ENCODE results near the gene RIPK1. TPM values are rescaled to one million over a fixed set of nuclear protein-coding genes. Genes with fewer than 3 reads are reported as not detected.
"Not testable (repeated sequence)": the region's sequence is repeated elsewhere in the genome, so short reads cannot be mapped to it uniquely, and the experiment has no call there.

RIPK1 gene
- total RNA-seq, 1 donor from 2014 or later: 17.1 TPM

- Mint-ChIP-seq H3K36me3 (ENCODE audit: low read depth) (peaks cover 2% of the 10 kb centered on the region), H3K4me1 (ENCODE audit: low read depth) (no peaks in the 10 kb centered on the region), H3K27ac (no peak overlapping the region), H3K9me3 (no peaks in the 10 kb centered on the region), H3K27me3 (ENCODE audit: insufficient read depth) (peaks cover 3% of the 10 kb centered on the region), H3K4me3 (no peak overlapping the region)
- no peak for DNase-seq (ENCODE audit: low spot score)
- intact Hi-C loops (cut with micrococcal nuclease): no loop called here
These were observed 67.5 kb downstream of the RIPK1 start for GRCh38 chr6:3135668-3136291.

- no peak for DNase-seq (ENCODE audit: low spot score)
- Mint-ChIP-seq H3K27ac (no peak overlapping the region), H3K9me3 (no peaks in the 10 kb centered on the region), H3K4me3 (no peak overlapping the region), H3K4me1 (ENCODE audit: low read depth) (no peaks in the 10 kb centered on the region), H3K36me3 (ENCODE audit: low read depth) (peaks cover 2% of the 10 kb centered on the region), H3K27me3 (ENCODE audit: insufficient read depth) (peaks cover 3% of the 10 kb centered on the region)
- intact Hi-C loops (cut with micrococcal nuclease): no loop called here
These were observed 68.2 kb downstream of the RIPK1 start for GRCh38 chr6:3136292-3137011.

- Mint-ChIP-seq H3K27me3 (ENCODE audit: insufficient read depth) (peaks cover 3% of the 10 kb centered on the region), H3K4me3 (no peak overlapping the region), H3K4me1 (ENCODE audit: low read depth) (no peaks in the 10 kb centered on the region), H3K36me3 (ENCODE audit: low read depth) (peaks cover 2% of the 10 kb centered on the region), H3K9me3 (no peaks in the 10 kb centered on the region), H3K27ac (no peak overlapping the region)
- DNase-seq (ENCODE audit: low spot score): no peak
- intact Hi-C loops (cut with micrococcal nuclease): no loop called here
These were observed 68.9 kb downstream of the RIPK1 start for GRCh38 chr6:3137057-3137777.

- H3K36me3 Mint-ChIP-seq (ENCODE audit: low read depth); H3K9me3 Mint-ChIP-seq: not testable (repeated sequence)
These were observed 69.6 kb downstream of the RIPK1 start for GRCh38 chr6:3137873-3138272.

GRCh38 chr6:3138341-3138740 lies 70.0 kb downstream of the RIPK1 start:
- no peak overlapping the region for H3K4me3 Mint-ChIP-seq
- peaks cover 2% of the 10 kb centered on the region for H3K36me3 Mint-ChIP-seq (ENCODE audit: low read depth)
- H3K27me3 Mint-ChIP-seq (ENCODE audit: insufficient read depth): peaks cover 3% of the 10 kb centered on the region
- no peak overlapping the region for H3K27ac Mint-ChIP-seq
- intact Hi-C loops (cut with micrococcal nuclease): no loop called here
- no peaks in the 10 kb centered on the region for H3K4me1 Mint-ChIP-seq (ENCODE audit: low read depth)
- no peaks in the 10 kb centered on the region for H3K9me3 Mint-ChIP-seq
- no peak for DNase-seq (ENCODE audit: low spot score)

More at GRCh38 chr6:3137873-3138272, 69.6 kb downstream of the RIPK1 start:
- H3K27me3 Mint-ChIP-seq (ENCODE audit: insufficient read depth); H3K27ac Mint-ChIP-seq; DNase-seq (ENCODE audit: low spot score); H3K4me3 Mint-ChIP-seq; H3K4me1 Mint-ChIP-seq (ENCODE audit: low read depth); intact Hi-C loops (cut with micrococcal nuclease): not testable (repeated sequence)

GRCh38 chr6:3139090-3139903 lies 71.0 kb downstream of the RIPK1 start:
- no peak for DNase-seq (ENCODE audit: low spot score)
- Mint-ChIP-seq H3K36me3 (ENCODE audit: low read depth) (peaks cover 2% of the 10 kb centered on the region), H3K4me3 (no peak overlapping the region), H3K4me1 (ENCODE audit: low read depth) (no peaks in the 10 kb centered on the region), H3K9me3 (no peaks in the 10 kb centered on the region), H3K27ac (no peak overlapping the region), H3K27me3 (ENCODE audit: insufficient read depth) (peaks cover 3% of the 10 kb centered on the region)
- intact Hi-C loops (cut with micrococcal nuclease): no loop called here

GRCh38 chr6:3140201-3140600 lies 71.9 kb downstream of the RIPK1 start:
- H3K27me3 Mint-ChIP-seq (ENCODE audit: insufficient read depth): peaks cover 3% of the 10 kb centered on the region
- no peaks in the 10 kb centered on the region for H3K9me3 Mint-ChIP-seq
- peaks cover 2% of the 10 kb centered on the region for H3K36me3 Mint-ChIP-seq (ENCODE audit: low read depth)
- intact Hi-C loops (cut with micrococcal nuclease): no loop called here
- no peak overlapping the region for H3K27ac Mint-ChIP-seq
- DNase-seq (ENCODE audit: low spot score): no peak
- H3K4me3 Mint-ChIP-seq: no peak overlapping the region
- peaks cover 8% of the 10 kb centered on the region for H3K4me1 Mint-ChIP-seq (ENCODE audit: low read depth)

- no peak overlapping the region for H3K4me3 Mint-ChIP-seq
- H3K27ac Mint-ChIP-seq: no peak overlapping the region
- intact Hi-C loops (cut with micrococcal nuclease): no loop called here
- H3K27me3 Mint-ChIP-seq (ENCODE audit: insufficient read depth): peaks cover 3% of the 10 kb centered on the region
- no peaks in the 10 kb centered on the region for H3K9me3 Mint-ChIP-seq
- H3K4me1 Mint-ChIP-seq (ENCODE audit: low read depth): peaks cover 8% of the 10 kb centered on the region
- peaks cover 2% of the 10 kb centered on the region for H3K36me3 Mint-ChIP-seq (ENCODE audit: low read depth)
- DNase-seq (ENCODE audit: low spot score): no peak
These were observed 74.2 kb downstream of the RIPK1 start for GRCh38 chr6:3142536-3142935.

GRCh38 chr6:3143158-3143557 lies 74.9 kb downstream of the RIPK1 start:
- no peak overlapping the region for H3K27ac Mint-ChIP-seq
- peaks cover 8% of the 10 kb centered on the region for H3K4me1 Mint-ChIP-seq (ENCODE audit: low read depth)
- H3K9me3 Mint-ChIP-seq: no peaks in the 10 kb centered on the region
- H3K4me3 Mint-ChIP-seq: no peak overlapping the region
- peaks cover 2% of the 10 kb centered on the region for H3K36me3 Mint-ChIP-seq (ENCODE audit: low read depth)
- intact Hi-C loops (cut with micrococcal nuclease): no loop called here
- H3K27me3 Mint-ChIP-seq (ENCODE audit: insufficient read depth): peaks cover 3% of the 10 kb centered on the region
- no peak for DNase-seq (ENCODE audit: low spot score)

- Mint-ChIP-seq H3K4me1 (ENCODE audit: low read depth) (peaks cover 8% of the 10 kb centered on the region), H3K27ac (no peak overlapping the region), H3K36me3 (ENCODE audit: low read depth) (no peaks in the 10 kb centered on the region), H3K27me3 (ENCODE audit: insufficient read depth) (peaks cover 5% of the 10 kb centered on the region), H3K9me3 (no peaks in the 10 kb centered on the region), H3K4me3 (no peak overlapping the region)
- no peak for DNase-seq (ENCODE audit: low spot score)
- intact Hi-C loops (cut with micrococcal nuclease): no loop called here
These were observed 76.3 kb downstream of the RIPK1 start for GRCh38 chr6:3144571-3144970.

- H3K27ac Mint-ChIP-seq: no peak overlapping the region
- peaks cover 2% of the 10 kb centered on the region for H3K27me3 Mint-ChIP-seq (ENCODE audit: insufficient read depth)
- intact Hi-C loops (cut with micrococcal nuclease): no loop called here
- H3K9me3 Mint-ChIP-seq: no peaks in the 10 kb centered on the region
- peaks cover 2% of the 10 kb centered on the region for H3K36me3 Mint-ChIP-seq (ENCODE audit: low read depth)
- no peak overlapping the region for H3K4me3 Mint-ChIP-seq
- H3K4me1 Mint-ChIP-seq (ENCODE audit: low read depth): peaks cover 8% of the 10 kb centered on the region
- DNase-seq (ENCODE audit: low spot score): no peak
These were observed 79.8 kb downstream of the RIPK1 start for GRCh38 chr6:3147914-3148757.

- no peaks in the 10 kb centered on the region for H3K4me1 Mint-ChIP-seq (ENCODE audit: low read depth)
- no peak overlapping the region for H3K4me3 Mint-ChIP-seq
- H3K27me3 Mint-ChIP-seq (ENCODE audit: insufficient read depth): peaks cover 12% of the 10 kb centered on the region
- intact Hi-C loops (cut with micrococcal nuclease): no loop called here
- no peak overlapping the region for H3K27ac Mint-ChIP-seq
- no peaks in the 10 kb centered on the region for H3K9me3 Mint-ChIP-seq
- peaks cover 11% of the 10 kb centered on the region for H3K36me3 Mint-ChIP-seq (ENCODE audit: low read depth)
- no peak for DNase-seq (ENCODE audit: low spot score)
These were observed 83.4 kb downstream of the RIPK1 start for GRCh38 chr6:3151691-3152090.
